Effector memory CD8-positive, alpha-beta T cell (primary cell): ENCODE data around the gene ZNF423.

Experiments
- ATAC-seq: fragments of 150-1000 bp; cut with Tn5 transposase; replicated peaks from 2 replicates; pipeline ENCODE4 v1.10.0; 2021; ENCODE audit warnings: mild to moderate bottlenecking, moderate library complexity
- DNase-seq, 3 experiments: peaks; one replicate each; pipeline ENCODE4 v3.0.0; 2021
- H3K27ac Mint-ChIP-seq, 2 donors: one replicate each; pipeline ENCODE4 v1.8.0; 2022; ENCODE audit warnings: mild to moderate bottlenecking in 2 of 2, mixed read lengths in 2 of 2, moderate library complexity in 2 of 2
- H3K27me3 Mint-ChIP-seq, 2 donors: one replicate each; pipeline ENCODE4 v1.8.0; 2022; ENCODE audit warnings: mixed read lengths in 2 of 2
- H3K36me3 Mint-ChIP-seq: one replicate; pipeline ENCODE4 v1.8.0; 2022; ENCODE audit warnings: mild to moderate bottlenecking, moderate library complexity, mixed read lengths; ENCODE audit not compliant: insufficient read depth
- H3K4me1 Mint-ChIP-seq, 2 donors: one replicate each; pipeline ENCODE4 v1.8.0; 2022; ENCODE audit warnings: low read depth in 2 of 2, mixed read lengths in 2 of 2
- H3K4me3 Mint-ChIP-seq, 2 donors: one replicate each; pipeline ENCODE4 v1.8.0; 2022; ENCODE audit warnings: mild to moderate bottlenecking in 2 of 2, mixed read lengths in 2 of 2, moderate library complexity in 2 of 2
- H3K9me3 Mint-ChIP-seq, 2 donors: one replicate each; pipeline ENCODE4 v1.8.0; 2022; ENCODE audit warnings: mixed read lengths in 2 of 2

The ZNF423 gene

DNA sequence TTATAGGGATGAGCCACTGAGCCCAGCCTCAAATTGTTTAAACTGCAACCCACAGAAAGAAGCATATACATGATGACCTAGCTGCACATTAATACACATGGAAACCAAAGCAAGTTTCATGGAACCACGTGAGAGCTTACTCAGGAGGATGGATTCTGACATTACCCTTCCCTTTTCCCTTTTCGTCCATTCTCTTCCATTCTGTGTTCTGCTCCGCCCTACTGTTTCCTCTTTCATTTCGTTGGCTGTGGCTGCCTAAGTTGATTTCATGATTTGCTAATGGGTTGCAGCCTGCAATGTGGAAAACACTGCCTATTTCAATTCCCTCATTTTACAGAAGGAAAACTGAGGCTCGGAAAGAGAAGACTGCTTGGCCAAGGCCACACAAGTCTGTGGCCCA, 305.8 kb downstream of the ZNF423 start:
- Mint-ChIP-seq H3K4me3 (no peak overlapping the region), H3K9me3 (no peaks in the 10 kb centered on the region), H3K4me1 (no peaks in the 10 kb centered on the region), H3K36me3 (no peaks in the 10 kb centered on the region), H3K27me3 (peaks cover 30 to 47% of the 10 kb centered on the region in 2 donors), H3K27ac (no peak overlapping the region)
- ATAC-seq (no peak), DNase-seq (no peak)

GRCh38 chr16:49548325-49548970, 307.5 kb downstream of the ZNF423 start:
- Mint-ChIP-seq H3K36me3 (no peaks in the 10 kb centered on the region), H3K4me3 (no peak overlapping the region), H3K9me3 (no peaks in the 10 kb centered on the region), H3K27me3 (peaks cover 18 to 33% of the 10 kb centered on the region in 2 donors), H3K4me1 (no peaks in the 10 kb centered on the region), H3K27ac (no peak overlapping the region)
- DNase-seq (no peak), ATAC-seq (no peak)

DNA sequence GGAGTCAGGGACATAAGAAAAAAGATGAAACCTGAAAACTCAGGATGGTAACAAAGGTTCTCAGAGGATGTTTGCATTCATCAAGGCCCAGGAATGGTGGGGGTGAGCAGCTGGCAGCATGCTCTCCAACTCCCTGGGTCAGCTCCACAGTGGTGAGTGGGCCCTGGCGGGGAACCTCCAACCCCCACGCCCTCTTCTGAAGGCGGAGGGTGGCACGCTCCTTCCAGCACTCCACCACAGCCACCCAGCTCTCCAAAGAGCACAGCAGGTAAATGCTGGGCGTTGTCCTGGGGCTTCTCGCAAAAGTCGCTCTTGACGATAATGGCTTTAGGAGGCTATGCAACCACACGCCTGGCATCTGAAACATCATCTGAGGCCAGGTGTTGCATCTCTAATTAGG, 308.5 kb downstream of the ZNF423 start:
- Mint-ChIP-seq H3K9me3 (no peaks in the 10 kb centered on the region), H3K4me3 (no peak overlapping the region), H3K36me3 (no peaks in the 10 kb centered on the region), H3K27ac (no peak overlapping the region), H3K27me3 (peaks cover 18 to 33% of the 10 kb centered on the region in 2 donors), H3K4me1 (no peaks in the 10 kb centered on the region)
- ATAC-seq: no peak
- no peak for DNase-seq

DNA sequence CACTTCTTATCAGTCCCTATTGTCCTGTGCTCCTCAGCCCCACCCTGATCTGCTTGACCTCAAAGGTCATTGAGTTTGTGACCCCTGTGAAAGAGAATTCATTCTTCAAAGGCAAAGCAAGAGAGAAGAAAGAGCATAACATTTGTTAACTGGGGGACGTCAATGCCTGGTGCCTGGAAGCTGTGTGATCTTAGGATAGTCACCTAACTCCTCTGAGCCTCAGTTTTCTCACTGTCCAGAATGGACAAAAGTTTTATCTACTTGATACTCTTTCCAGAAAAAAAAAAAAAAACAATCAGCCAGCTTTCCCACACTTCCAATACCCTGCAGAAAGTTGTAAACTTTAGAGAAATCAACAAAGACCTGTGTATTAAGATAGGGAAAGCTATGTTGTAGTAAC, 309.2 kb downstream of the ZNF423 start:
- no peaks in the 10 kb centered on the region for H3K36me3 Mint-ChIP-seq
- DNase-seq: no peak
- no peak for ATAC-seq
- H3K27me3 Mint-ChIP-seq: peaks cover 18 to 33% of the 10 kb centered on the region in 2 donors
- no peak overlapping the region for H3K4me3 Mint-ChIP-seq
- peaks cover 0 to under 1% of the 10 kb centered on the region in 2 donors for H3K9me3 Mint-ChIP-seq
- no peak overlapping the region for H3K27ac Mint-ChIP-seq
- no peaks in the 10 kb centered on the region for H3K4me1 Mint-ChIP-seq

GRCh38 chr16:49545741-49546448, 310.0 kb downstream of the ZNF423 start:
- H3K27ac Mint-ChIP-seq: no peak overlapping the region
- ATAC-seq (no peak), DNase-seq (no peak)
- H3K36me3 Mint-ChIP-seq: no peaks in the 10 kb centered on the region
- H3K4me1 Mint-ChIP-seq: no peaks in the 10 kb centered on the region
- H3K4me3 Mint-ChIP-seq: no peak overlapping the region
- peaks cover 0 to 3% of the 10 kb centered on the region in 2 donors for H3K9me3 Mint-ChIP-seq
- H3K27me3 Mint-ChIP-seq: peaks cover 24 to 28% of the 10 kb centered on the region in 2 donors

- DNase-seq: no peak
- Mint-ChIP-seq H3K4me1 (no peaks in the 10 kb centered on the region), H3K36me3 (no peaks in the 10 kb centered on the region), H3K9me3 (peaks cover 0 to 3% of the 10 kb centered on the region in 2 donors), H3K4me3 (no peak overlapping the region), H3K27me3 (peaks cover 23 to 25% of the 10 kb centered on the region in 2 donors), H3K27ac (no peak overlapping the region)
- no peak for ATAC-seq
Observed at GRCh38 chr16:49545243-49545642, 310.7 kb downstream of the ZNF423 start.

DNA sequence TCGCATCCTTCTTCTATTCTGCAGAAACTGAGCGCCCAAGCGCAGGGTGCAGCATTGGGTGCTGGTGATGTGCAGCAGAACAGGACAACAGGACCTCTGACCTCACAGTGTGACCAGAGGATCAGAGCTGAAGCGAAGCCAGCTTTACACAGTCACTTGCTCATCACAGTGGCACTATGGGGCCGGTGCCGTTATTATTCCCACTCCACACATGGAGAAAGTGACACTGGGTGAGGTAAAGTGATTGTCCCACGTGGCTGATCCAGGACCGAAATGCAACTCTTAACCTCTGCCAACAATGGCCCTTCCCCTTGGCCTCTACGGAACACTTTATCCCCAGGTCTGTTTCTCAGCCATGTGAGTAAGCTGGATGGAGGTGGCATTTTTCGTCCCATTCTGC, 311.1 kb downstream of the ZNF423 start:
- no peak for ATAC-seq
- Mint-ChIP-seq H3K9me3 (peaks cover 0 to 3% of the 10 kb centered on the region in 2 donors), H3K4me1 (no peaks in the 10 kb centered on the region), H3K27me3 (peaks cover 19 to 20% of the 10 kb centered on the region in 2 donors), H3K27ac (no peak overlapping the region), H3K36me3 (no peaks in the 10 kb centered on the region), H3K4me3 (no peak overlapping the region)
- DNase-seq: no peak

DNA sequence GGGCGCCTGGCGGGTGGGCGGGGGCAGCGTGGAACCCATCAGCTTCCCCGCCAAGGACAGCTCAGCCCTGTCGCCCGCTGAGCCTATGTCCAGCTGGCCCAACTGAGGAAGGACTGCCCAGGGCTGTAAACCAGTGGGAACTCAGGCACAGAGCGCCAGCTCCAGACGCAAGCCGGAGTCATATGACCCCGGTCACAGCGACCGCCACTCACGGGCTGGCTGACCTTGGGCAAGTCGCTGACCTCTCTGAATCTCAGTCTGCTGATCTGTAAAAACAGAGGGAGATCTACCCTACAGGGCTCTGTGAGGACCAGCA, 312.3 kb downstream of the ZNF423 start:
- ATAC-seq (no peak), DNase-seq (no peak)
- no peaks in the 10 kb centered on the region for H3K4me1 Mint-ChIP-seq
- H3K27ac Mint-ChIP-seq: no peak overlapping the region
- no peak overlapping the region for H3K4me3 Mint-ChIP-seq
- peaks cover 0 to 3% of the 10 kb centered on the region in 2 donors for H3K9me3 Mint-ChIP-seq
- H3K36me3 Mint-ChIP-seq: no peaks in the 10 kb centered on the region
- H3K27me3 Mint-ChIP-seq: peaks cover 10 to 20% of the 10 kb centered on the region in 2 donors

GRCh38 chr16:49542946-49543630, 312.8 kb downstream of the ZNF423 start:
- Mint-ChIP-seq H3K27ac (no peak overlapping the region), H3K36me3 (no peaks in the 10 kb centered on the region), H3K9me3 (peaks cover 0 to 3% of the 10 kb centered on the region in 2 donors), H3K27me3 (peaks cover 7 to 25% of the 10 kb centered on the region in 2 donors), H3K4me1 (no peaks in the 10 kb centered on the region), H3K4me3 (no peak overlapping the region)
- no peak for ATAC-seq
- DNase-seq: no peak

DNA sequence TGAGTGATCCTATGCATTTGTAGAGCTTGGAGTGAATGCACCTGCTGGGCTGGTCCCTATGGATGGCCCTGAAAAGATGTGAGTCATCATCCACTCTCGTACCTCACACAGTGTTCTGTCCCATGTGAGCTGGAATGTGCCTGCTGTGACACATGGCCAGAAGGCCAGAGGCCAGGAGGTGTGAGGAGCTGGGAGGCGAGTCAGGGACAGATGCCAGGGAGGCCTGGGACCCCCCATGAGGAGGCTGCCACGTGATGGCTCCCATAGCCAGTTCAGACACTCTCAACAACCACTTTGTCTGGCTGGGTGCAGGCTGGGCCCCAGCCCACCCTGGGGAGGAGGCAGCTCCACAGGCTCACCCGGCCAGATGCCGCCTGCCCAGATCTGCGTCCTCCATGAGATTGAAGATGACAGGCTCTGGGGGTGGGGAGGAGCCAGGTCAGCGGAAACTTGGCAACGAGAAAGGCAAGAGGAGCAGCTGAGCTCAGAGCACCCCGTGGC, 313.5 kb downstream of the ZNF423 start:
- DNase-seq (no peak), ATAC-seq (no peak)
- no peak overlapping the region for H3K4me3 Mint-ChIP-seq
- no peaks in the 10 kb centered on the region for H3K36me3 Mint-ChIP-seq
- no peaks in the 10 kb centered on the region for H3K4me1 Mint-ChIP-seq
- H3K9me3 Mint-ChIP-seq: peaks cover 0 to 3% of the 10 kb centered on the region in 2 donors
- H3K27me3 Mint-ChIP-seq: peaks cover 7 to 25% of the 10 kb centered on the region in 2 donors
- no peak overlapping the region for H3K27ac Mint-ChIP-seq

DNA sequence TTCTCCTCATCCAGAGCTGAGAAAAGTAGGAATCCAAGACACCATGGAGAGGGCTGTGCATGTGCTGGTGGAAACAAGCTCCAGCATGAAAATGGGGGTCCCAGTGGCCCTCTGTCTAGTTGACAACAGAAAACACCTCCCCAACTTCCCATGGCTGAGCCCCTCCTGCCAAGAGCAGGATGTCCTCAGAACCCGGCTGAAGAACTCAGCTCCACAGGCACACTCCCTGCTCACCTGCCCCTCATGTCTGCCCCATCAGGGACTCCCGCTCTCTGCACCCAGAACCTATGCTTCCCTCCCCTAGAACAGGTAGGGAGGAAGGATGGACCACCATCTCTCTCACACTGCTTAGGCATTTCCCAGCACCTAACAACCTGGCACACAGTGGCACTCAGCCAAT, 315.1 kb downstream of the ZNF423 start:
- peaks cover 0 to 3% of the 10 kb centered on the region in 2 donors for H3K9me3 Mint-ChIP-seq
- peaks cover 0 to 25% of the 10 kb centered on the region in 2 donors for H3K27me3 Mint-ChIP-seq
- H3K27ac Mint-ChIP-seq: no peak overlapping the region
- H3K4me3 Mint-ChIP-seq: no peak overlapping the region
- H3K36me3 Mint-ChIP-seq: no peaks in the 10 kb centered on the region
- no peaks in the 10 kb centered on the region for H3K4me1 Mint-ChIP-seq
- DNase-seq: no peak
- no peak for ATAC-seq

DNA sequence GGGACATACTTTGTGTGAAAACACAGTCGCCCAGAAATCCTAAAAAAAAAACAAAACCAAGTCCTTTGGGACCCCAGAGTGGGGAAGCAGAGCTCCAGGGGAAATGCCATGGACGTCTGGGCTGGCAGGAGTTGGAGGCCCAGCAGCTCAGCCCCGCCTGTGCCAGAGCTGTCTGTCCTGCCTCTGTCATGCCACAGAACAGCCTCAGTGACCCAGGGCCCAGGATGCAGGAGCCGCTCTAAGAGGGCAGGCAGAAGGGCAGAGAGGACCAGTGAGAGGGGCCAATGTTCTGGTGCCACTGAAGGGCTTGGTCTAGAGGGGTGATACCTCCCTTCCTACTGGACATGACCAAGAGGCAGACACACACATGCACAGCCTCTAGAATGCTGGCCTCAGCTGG, 316.2 kb downstream of the ZNF423 start:
- DNase-seq: no peak
- Mint-ChIP-seq H3K4me3 (no peak overlapping the region), H3K4me1 (no peaks in the 10 kb centered on the region), H3K9me3 (peaks cover 0 to 3% of the 10 kb centered on the region in 2 donors), H3K27ac (no peak overlapping the region), H3K27me3 (peaks cover 0 to 25% of the 10 kb centered on the region in 2 donors), H3K36me3 (no peaks in the 10 kb centered on the region)
- no peak for ATAC-seq

DNA sequence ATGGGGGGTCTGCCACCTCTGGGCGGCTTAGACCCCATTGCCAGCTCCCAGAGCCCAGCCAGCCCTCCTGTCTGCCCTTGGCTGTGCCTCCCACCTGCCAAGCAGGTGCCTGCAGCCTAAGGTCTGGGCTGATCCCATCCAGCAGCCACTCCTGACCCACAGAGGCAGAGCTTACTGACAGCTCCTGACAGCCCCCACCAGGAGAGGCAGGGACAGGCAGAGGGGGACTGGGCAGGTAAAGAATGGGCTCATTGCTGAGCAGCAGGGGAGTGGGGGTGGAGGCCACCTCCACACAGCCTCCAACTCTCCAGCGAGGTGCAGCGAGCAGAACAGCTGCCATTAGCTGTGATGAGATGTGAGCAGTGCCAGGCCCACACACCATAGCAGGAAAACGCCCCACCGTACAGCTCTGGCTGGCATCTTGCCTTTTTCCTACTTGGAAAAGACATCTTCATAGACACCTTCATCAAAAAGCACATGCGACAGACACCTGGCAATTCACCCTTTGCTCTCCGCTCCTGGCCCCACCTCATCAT, 317.9 kb downstream of the ZNF423 start:
- Mint-ChIP-seq H3K27me3 (peaks cover 0 to 30% of the 10 kb centered on the region in 2 donors), H3K4me1 (peaks cover 0 to 2% of the 10 kb centered on the region in 2 donors), H3K4me3 (no peak overlapping the region), H3K36me3 (no peaks in the 10 kb centered on the region), H3K27ac (no peak overlapping the region), H3K9me3 (peaks cover 0 to 3% of the 10 kb centered on the region in 2 donors)
- DNase-seq (no peak), ATAC-seq (no peak)
